ENCODE measurements around the gene RAB17. TPM values are rescaled to one million over a fixed set of nuclear protein-coding genes. Genes with fewer than 3 reads are reported as not detected.

Gene RAB17
- total RNA-seq, 6 experiments from 2014 or later = 0.13 to 0.36 (median 0.25) TPM; not detected in 2

DNA sequence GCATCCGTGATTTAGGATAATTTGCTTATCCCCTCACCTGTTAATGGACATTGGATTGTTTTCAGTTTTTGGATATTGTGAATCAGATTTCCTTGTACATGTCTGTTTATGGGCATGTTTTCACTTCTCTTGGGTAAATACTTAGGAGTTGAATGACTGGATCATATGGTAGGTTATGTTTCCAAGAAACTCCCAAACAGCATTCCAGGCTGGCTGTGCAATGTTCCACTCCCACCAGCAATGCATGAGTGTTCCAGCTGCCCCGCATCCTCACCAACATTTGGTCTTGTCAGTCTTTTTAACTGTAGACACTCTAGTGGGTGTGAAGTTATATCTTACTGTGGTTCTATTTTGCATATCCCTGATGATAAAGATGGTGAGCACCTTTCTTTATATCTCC, 27.9 kb upstream of the RAB17 start:
- Mint-ChIP-seq H3K27me3 (ENCODE audit: insufficient read depth) (peaks cover 3% of the 10 kb centered on the region; the same call in 1 of the 2 replicates), H3K27ac (peak overlapping the region; percentile 85), H3K9me3 (no peaks in the 10 kb centered on the region), H3K4me1 (ENCODE audit: low read depth) (peaks cover 56% of the 10 kb centered on the region), H3K4me3 (peak overlapping the region; percentile 59), H3K36me3 (ENCODE audit: low read depth) (no peaks in the 10 kb centered on the region; the same call in 1 of the 2 replicates)
- TF ChIP-seq, protein P1, sequence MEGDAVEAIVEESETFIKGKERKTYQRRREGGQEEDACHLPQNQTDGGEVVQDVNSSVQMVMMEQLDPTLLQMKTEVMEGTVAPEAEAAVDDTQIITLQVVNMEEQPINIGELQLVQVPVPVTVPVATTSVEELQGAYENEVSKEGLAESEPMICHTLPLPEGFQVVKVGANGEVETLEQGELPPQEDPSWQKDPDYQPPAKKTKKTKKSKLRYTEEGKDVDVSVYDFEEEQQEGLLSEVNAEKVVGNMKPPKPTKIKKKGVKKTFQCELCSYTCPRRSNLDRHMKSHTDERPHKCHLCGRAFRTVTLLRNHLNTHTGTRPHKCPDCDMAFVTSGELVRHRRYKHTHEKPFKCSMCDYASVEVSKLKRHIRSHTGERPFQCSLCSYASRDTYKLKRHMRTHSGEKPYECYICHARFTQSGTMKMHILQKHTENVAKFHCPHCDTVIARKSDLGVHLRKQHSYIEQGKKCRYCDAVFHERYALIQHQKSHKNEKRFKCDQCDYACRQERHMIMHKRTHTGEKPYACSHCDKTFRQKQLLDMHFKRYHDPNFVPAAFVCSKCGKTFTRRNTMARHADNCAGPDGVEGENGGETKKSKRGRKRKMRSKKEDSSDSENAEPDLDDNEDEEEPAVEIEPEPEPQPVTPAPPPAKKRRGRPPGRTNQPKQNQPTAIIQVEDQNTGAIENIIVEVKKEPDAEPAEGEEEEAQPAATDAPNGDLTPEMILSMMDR (IDR thresholded peaks at IDR 0.05) = no peak
- DNase-seq = peak; percentile 58

DNA sequence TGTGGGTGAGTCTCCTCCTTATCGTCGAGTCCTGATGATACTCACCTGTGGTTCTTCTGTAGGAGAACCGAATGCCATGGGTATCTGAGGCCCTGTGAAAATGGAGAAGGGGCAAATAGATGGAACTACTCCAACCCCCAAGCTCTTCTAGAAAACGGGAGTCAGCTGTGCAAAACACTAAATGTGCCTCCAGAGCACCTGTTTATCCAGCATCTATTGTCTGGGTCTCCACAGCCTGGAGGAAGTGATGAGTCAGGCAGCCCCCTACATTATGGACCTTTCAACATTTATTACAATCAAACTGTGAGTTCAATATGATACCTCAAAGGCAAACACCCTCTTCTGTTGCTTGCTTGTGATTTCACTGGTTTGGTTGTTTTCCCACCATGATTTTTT, 27.1 kb upstream of the RAB17 start:
- Mint-ChIP-seq H3K36me3 (ENCODE audit: low read depth) (no peaks in the 10 kb centered on the region; the same call in 1 of the 2 replicates), H3K4me1 (ENCODE audit: low read depth) (peaks cover 57% of the 10 kb centered on the region), H3K4me3 (peak overlapping the region; percentile 76; the same call in 1 of the 2 replicates), H3K27me3 (ENCODE audit: insufficient read depth) (peaks cover 3% of the 10 kb centered on the region; the same call in 1 of the 2 replicates), H3K9me3 (no peaks in the 10 kb centered on the region), H3K27ac (peak overlapping the region; percentile 94)
- TF ChIP-seq, protein P1 (IDR thresholded peaks at IDR 0.05) = no peak
- DNase-seq = no peak

DNA sequence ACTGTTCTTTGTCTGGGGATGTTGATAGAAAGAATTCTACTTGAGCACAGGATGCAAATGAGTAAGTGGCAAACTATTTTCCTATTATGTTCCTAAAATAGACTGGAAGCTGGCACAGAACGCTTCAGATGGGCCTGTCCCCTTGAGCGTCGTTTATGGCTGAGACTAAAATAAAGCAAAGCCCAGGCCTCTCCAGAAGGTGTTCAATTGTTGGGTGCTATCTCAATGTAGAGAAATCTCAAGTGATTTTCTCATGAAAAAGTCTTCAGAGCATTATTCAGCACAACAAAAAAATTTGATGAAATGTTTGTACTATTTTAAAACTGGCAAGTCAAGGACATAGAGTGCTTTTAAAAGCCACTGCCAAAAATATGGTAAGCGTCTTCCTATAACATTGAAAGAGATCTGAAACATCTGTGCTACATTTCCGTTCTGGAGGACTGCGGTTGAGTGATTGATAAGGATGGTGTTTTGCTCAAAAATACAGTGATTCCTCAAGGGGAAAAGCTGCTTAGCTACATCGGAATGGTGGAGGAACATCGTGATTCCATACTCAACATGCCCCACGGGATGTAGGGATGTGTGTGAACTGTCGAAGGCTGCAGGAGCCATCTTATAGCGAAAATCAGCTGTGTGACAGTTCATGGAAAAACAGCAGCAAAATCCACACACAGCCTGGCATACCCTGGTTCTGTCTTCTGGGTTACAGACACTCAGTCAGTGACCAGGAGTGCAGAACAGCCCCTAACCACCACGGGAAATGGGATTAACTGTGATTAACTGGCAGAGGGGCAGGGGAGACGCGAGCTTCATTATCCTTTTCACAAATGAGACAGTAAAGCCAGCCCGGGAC, 26.4 kb upstream of the RAB17 start:
- no peaks in the 10 kb centered on the region for H3K9me3 Mint-ChIP-seq
- H3K4me3 Mint-ChIP-seq = peak overlapping the region; percentile 76
- DNase-seq = peak; percentile 72
- H3K27ac Mint-ChIP-seq = peak overlapping the region; percentile 94
- H3K36me3 Mint-ChIP-seq (ENCODE audit: low read depth) = no peaks in the 10 kb centered on the region; the same call in 1 of the 2 replicates
- H3K27me3 Mint-ChIP-seq (ENCODE audit: insufficient read depth) = peaks cover 3% of the 10 kb centered on the region; the same call in 1 of the 2 replicates
- H3K4me1 Mint-ChIP-seq (ENCODE audit: low read depth) = peaks cover 57% of the 10 kb centered on the region
- TF ChIP-seq, protein P1 (IDR thresholded peaks at IDR 0.05) = no peak

DNA sequence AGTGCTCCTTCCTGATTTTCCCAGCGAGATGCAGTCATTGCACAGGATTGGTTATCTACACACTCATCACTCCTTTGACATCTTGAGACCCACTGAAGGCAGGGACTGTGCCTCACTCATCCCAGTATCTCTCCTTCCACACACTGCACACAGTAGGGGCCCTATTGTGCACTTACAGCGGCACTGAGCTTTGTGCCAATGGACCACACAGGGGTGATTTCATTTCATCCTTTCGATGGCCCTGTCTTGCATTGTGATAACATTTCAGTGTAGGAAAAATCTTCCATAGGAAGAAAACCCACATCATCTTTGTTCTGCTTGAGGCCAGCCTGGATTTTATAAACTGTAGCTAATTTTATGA, 25.8 kb upstream of the RAB17 start:
- DNase-seq = no peak
- Mint-ChIP-seq H3K4me3 (peak overlapping the region; percentile 76), H3K9me3 (no peaks in the 10 kb centered on the region), H3K4me1 (ENCODE audit: low read depth) (peaks cover 57% of the 10 kb centered on the region), H3K27me3 (ENCODE audit: insufficient read depth) (peaks cover 3% of the 10 kb centered on the region; the same call in 1 of the 2 replicates), H3K36me3 (ENCODE audit: low read depth) (no peaks in the 10 kb centered on the region; the same call in 1 of the 2 replicates), H3K27ac (peak overlapping the region; percentile 94)
- TF ChIP-seq, protein P1 (IDR thresholded peaks at IDR 0.05) = no peak

DNA sequence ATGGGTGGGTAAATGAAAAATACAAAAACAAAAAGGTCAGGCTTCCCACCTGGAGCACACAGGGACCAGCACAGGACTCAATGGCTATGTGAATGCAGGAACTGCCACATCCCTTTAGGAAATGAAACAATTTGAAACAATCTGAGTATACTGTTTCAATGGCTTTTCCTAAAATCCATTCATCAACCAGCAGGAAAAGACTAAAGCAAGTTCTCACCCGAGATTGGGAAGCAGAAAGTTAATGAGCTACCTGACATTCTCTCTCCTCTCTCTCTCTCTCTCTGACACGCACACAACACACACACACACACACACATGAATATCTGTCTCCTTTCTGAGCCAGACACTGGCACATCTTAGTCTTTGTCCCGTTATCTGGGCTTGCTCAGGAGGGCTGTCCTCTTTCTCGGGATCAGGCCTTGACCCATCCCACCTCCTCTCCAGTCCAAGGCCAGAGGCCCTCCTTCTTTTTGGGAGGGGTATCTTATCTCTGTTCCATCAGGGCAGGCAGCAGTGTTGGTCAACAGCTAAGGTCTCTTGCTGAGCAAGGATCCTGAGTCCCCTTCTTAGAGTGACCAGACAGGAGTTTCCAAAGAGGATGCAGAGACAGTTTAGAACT, 25.2 kb upstream of the RAB17 start:
- H3K36me3 Mint-ChIP-seq (ENCODE audit: low read depth) = no peaks in the 10 kb centered on the region; the same call in 1 of the 2 replicates
- H3K4me1 Mint-ChIP-seq (ENCODE audit: low read depth) = peaks cover 57% of the 10 kb centered on the region
- no peaks in the 10 kb centered on the region for H3K9me3 Mint-ChIP-seq
- H3K4me3 Mint-ChIP-seq = peak overlapping the region; percentile 76
- DNase-seq = no peak
- TF ChIP-seq, protein P1 (IDR thresholded peaks at IDR 0.05) = no peak
- H3K27me3 Mint-ChIP-seq (ENCODE audit: insufficient read depth) = peaks cover 3% of the 10 kb centered on the region; the same call in 1 of the 2 replicates
- H3K27ac Mint-ChIP-seq = peak overlapping the region; percentile 94
